AG04450 (cell line): Measurements from ENCODE around the gene PTPN1. TPM values are rescaled to one million over a fixed set of nuclear protein-coding genes. Genes with fewer than 3 reads are reported as not detected.
"Not testable (repeated sequence)": the region's sequence is repeated elsewhere in the genome, so short reads cannot be mapped to it uniquely, and the experiment has no call there.

Experiments
- CTCF ChIA-PET: fragments of 300-600, 350-600 bp; formaldehyde crosslinking; extraction: SDS; loops from one replicate; lab custom pipeline; 2022; ENCODE audit warnings: antibody characterized with exemption, inconsistent platforms; lab: Charles Lee
- POLR2A ChIA-PET: fragments of 350-600 bp; formaldehyde crosslinking; extraction: SDS; loops from one replicate; lab custom pipeline; 2021; ENCODE audit warnings: antibody characterized with exemption, inconsistent platforms; lab: Yijun Ruan, JAX
- DNase-seq: peaks from one replicate; pipeline ENCODE4 v3.0.0-alpha.2; 2011; ENCODE audit warnings: low read depth, low spot score
- H3K27ac ChIP-seq: one replicate; pipeline ENCODE4 v1.5.1; 2012; ENCODE audit warnings: low read depth, low read length, control low read depth
- H3K27me3 ChIP-seq: one replicate; pipeline ENCODE4 v1.6.0; 2012; ENCODE audit warnings: low read length; ENCODE audit not compliant: control insufficient read depth, insufficient read depth
- H3K4me3 ChIP-seq: 2 replicates; pipeline ENCODE4 v1.5.1; 2011; ENCODE audit warnings: mild to moderate bottlenecking, low read depth, low read length, control low read depth
- H3K9me3 ChIP-seq: 2 replicates; pipeline ENCODE4 v1.5.1; 2012; ENCODE audit warnings: low read length; ENCODE audit not compliant: control insufficient read depth, insufficient read depth
- polyA plus RNA-seq: library from polyadenylated mRNA; depleted of rRNA; stranded (reverse); fragments of >200 nt; gene quantifications from 2 replicates; pipeline ENCODE4 v1.2.3, GENCODE V29; 2011
- TF ChIP-seq, protein P1 (sequence below): IDR thresholded peaks from 2 replicates; pipeline ENCODE4 v1.5.1; 2011; ENCODE audit warnings: low read depth, low read length, control low read depth, inconsistent platforms

Gene PTPN1
- polyA plus RNA-seq, 1 experiment, result 54.7 TPM

DNA sequence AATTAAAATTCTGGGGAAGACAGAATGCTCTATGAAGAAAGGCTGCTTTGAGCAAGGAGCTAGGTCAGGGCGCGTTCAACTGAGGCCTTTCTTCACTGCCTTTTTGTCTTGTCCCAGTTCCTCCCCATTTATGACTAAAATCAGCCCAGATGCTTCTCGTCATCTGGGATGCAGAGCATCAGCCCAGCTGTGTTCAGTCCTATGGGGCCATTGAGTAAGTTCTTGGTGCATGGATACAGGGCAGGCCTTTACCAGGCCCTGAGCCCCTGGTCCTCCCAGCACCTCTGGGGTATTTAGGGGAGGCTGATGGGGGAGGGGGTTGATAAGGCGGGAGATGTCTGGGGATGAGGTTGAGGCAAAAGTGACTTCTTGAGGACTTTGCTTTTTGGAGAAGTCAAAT is 55.7 kb downstream of the PTPN1 start:
- DNase-seq, result no peak
- ChIA-PET CTCF (no interaction called here), POLR2A (no interaction called here)
- H3K27me3 ChIP-seq, result no peaks in the 10 kb centered on the region
- no peaks in the 10 kb centered on the region for H3K9me3 ChIP-seq
- H3K4me3 ChIP-seq, result no peak overlapping the region
- TF ChIP-seq, protein P1, sequence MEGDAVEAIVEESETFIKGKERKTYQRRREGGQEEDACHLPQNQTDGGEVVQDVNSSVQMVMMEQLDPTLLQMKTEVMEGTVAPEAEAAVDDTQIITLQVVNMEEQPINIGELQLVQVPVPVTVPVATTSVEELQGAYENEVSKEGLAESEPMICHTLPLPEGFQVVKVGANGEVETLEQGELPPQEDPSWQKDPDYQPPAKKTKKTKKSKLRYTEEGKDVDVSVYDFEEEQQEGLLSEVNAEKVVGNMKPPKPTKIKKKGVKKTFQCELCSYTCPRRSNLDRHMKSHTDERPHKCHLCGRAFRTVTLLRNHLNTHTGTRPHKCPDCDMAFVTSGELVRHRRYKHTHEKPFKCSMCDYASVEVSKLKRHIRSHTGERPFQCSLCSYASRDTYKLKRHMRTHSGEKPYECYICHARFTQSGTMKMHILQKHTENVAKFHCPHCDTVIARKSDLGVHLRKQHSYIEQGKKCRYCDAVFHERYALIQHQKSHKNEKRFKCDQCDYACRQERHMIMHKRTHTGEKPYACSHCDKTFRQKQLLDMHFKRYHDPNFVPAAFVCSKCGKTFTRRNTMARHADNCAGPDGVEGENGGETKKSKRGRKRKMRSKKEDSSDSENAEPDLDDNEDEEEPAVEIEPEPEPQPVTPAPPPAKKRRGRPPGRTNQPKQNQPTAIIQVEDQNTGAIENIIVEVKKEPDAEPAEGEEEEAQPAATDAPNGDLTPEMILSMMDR, result no peak
- no peak overlapping the region for H3K27ac ChIP-seq

DNA sequence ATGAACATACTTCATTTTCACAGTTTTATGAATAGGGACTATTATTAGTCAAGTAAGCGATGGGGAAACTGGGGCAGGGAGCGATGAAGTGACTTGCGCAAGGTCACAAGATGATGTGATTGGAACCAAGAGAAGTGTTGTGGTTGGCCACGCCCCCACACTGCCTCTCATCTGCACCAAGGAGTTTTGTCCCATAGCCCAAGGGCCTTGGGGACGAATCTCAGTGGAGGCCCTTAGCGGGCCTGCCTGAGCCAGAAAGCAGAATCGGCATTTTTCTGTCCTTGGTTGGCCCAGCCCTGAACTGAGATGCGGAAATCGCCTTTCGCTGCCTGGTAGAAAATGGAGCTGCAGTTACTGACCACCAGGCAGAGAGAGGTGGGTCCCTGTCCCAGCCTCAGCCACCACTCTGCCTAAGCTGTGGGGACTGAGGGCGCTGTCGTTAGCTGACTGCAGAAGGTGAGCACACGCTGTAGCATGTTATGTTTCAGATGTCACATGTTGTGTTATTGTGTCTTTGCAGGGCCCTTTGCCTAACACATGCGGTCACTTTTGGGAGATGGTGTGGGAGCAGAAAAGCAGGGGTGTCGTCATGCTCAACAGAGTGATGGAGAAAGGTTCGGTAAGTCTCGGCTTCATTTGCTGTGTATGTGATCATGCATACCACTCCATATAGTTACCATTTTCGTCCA is 57.8 kb downstream of the PTPN1 start:
- TF ChIP-seq, protein P1, result no peak
- Histone ChIP-seq H3K4me3 (no peak overlapping the region), H3K27ac (no peak overlapping the region), H3K9me3 (no peaks in the 10 kb centered on the region), H3K27me3 (no peaks in the 10 kb centered on the region)
- ChIA-PET CTCF (no interaction called here), POLR2A (interaction anchor here (0.7 kb wide), 1 partner anchor 176 kb away, joined by 3 read pairs; no protein-coding TSS in a partner anchor)
- no peak for DNase-seq

GRCh38 chr20:50568549-50568942 is 58.4 kb downstream of the PTPN1 start:
- H3K9me3 ChIP-seq, result no peaks in the 10 kb centered on the region
- DNase-seq, result no peak
- POLR2A ChIA-PET, result no interaction called here
- H3K27ac ChIP-seq, result no peak overlapping the region
- H3K4me3 ChIP-seq, result no peak overlapping the region
- no peaks in the 10 kb centered on the region for H3K27me3 ChIP-seq
- CTCF ChIA-PET, result no interaction called here
- TF ChIP-seq, protein P1, result no peak

- H3K9me3 ChIP-seq, POLR2A ChIA-PET, H3K27me3 ChIP-seq, CTCF ChIA-PET, DNase-seq, H3K4me3 ChIP-seq: not testable (repeated sequence)
- H3K27ac ChIP-seq, result peak overlapping the region; percentile 49
These were observed 59.3 kb downstream of the PTPN1 start for GRCh38 chr20:50569487-50569863.

GRCh38 chr20:50569864-50570836 is 60.0 kb downstream of the PTPN1 start:
- ChIA-PET POLR2A (no interaction called here), CTCF (interaction anchor here (0.9 to 1.0 kb wide), 2 partner anchors 9 to 18 kb away, joined by 3 to 5 read pairs; no protein-coding TSS in a partner anchor)
- DNase-seq, result no peak
- Histone ChIP-seq H3K9me3 (no peaks in the 10 kb centered on the region), H3K4me3 (no peak overlapping the region), H3K27me3 (no peaks in the 10 kb centered on the region), H3K27ac (peak overlapping the region; percentile 49)
- TF ChIP-seq, protein P1, result peak; percentile 51
